ENCODE measurements around the gene KLHDC8A. TPM values are rescaled to one million over a fixed set of nuclear protein-coding genes. Genes with fewer than 3 reads are reported as not detected.

KLHDC8A gene
- total RNA-seq, 2 donors from 2014 or later = 0.38 to 0.53 TPM

GRCh38 chr1:205357567-205357966 lies 845 bp upstream of the KLHDC8A start:
- Mint-ChIP-seq H3K36me3 (ENCODE audit: low read depth) (no peaks in the 10 kb centered on the region), H3K27me3 (ENCODE audit: insufficient read depth) (peaks cover 8% of the 10 kb centered on the region), H3K27ac (no peak overlapping the region), H3K9me3 (no peaks in the 10 kb centered on the region), H3K4me1 (peaks cover 19% of the 10 kb centered on the region), H3K4me3 (no peak overlapping the region)
- Histone ChIP-seq H3K9me3 (ENCODE audit: control insufficient read depth, low read length) (no peaks in the 10 kb centered on the region), H3K9ac (ENCODE audit: extremely low read depth, low read length, poor library complexity, severe bottlenecking) (no peak overlapping the region), H3K27me3 (ENCODE audit: control insufficient read depth, insufficient read depth, low read length, poor library complexity, severe bottlenecking) (no peaks in the 10 kb centered on the region), H3K27ac (ENCODE audit: low read depth, low read length) (no peak overlapping the region), H3K4me3 (ENCODE audit: low read length) (no peak overlapping the region), H3K4me1 (ENCODE audit: control insufficient read depth, insufficient read depth, low read length) (peaks cover 6% of the 10 kb centered on the region), H3K36me3 (ENCODE audit: control insufficient read depth, insufficient read depth, low read length) (no peaks in the 10 kb centered on the region)
- no peak for DNase-seq
- TF ChIP-seq, protein P1, sequence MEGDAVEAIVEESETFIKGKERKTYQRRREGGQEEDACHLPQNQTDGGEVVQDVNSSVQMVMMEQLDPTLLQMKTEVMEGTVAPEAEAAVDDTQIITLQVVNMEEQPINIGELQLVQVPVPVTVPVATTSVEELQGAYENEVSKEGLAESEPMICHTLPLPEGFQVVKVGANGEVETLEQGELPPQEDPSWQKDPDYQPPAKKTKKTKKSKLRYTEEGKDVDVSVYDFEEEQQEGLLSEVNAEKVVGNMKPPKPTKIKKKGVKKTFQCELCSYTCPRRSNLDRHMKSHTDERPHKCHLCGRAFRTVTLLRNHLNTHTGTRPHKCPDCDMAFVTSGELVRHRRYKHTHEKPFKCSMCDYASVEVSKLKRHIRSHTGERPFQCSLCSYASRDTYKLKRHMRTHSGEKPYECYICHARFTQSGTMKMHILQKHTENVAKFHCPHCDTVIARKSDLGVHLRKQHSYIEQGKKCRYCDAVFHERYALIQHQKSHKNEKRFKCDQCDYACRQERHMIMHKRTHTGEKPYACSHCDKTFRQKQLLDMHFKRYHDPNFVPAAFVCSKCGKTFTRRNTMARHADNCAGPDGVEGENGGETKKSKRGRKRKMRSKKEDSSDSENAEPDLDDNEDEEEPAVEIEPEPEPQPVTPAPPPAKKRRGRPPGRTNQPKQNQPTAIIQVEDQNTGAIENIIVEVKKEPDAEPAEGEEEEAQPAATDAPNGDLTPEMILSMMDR (conservative IDR thresholded peaks at IDR 0.05) = no peak
- WGBS, 2 experiments (ENCODE audit: insufficient coverage in 1 of 2, insufficient read length in 1 of 2) = 85 to 93% methylated on average over 2 to 3 of the region's 3 CpGs

DNA sequence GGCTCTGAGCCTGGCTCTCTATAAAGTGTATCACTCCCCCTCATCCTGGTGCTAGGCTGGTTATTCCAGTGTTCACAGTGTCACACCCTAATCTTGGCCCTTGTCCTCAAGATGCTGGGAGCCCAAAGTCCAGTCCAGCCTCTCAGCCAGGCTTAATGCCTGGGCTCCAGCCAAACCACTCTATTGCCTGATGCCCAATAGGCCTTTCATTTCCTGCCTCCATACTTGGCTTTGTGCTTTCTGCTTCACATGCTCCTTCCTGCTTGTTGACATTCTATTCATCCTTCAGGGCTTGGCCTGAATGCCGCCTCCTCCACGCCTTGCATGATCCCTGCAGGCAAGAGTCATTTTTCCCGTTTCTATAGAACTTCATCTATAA lies 1.7 kb downstream of the KLHDC8A start:
- DNase-seq = no peak
- Histone ChIP-seq H3K4me1 (ENCODE audit: control insufficient read depth, insufficient read depth, low read length) (peaks cover 14% of the 10 kb centered on the region), H3K27me3 (ENCODE audit: control insufficient read depth, insufficient read depth, low read length, poor library complexity, severe bottlenecking) (no peaks in the 10 kb centered on the region), H3K4me3 (ENCODE audit: low read length) (no peak overlapping the region), H3K9ac (ENCODE audit: extremely low read depth, low read length, poor library complexity, severe bottlenecking) (no peak overlapping the region), H3K36me3 (ENCODE audit: control insufficient read depth, insufficient read depth, low read length) (no peaks in the 10 kb centered on the region), H3K9me3 (ENCODE audit: control insufficient read depth, low read length) (no peaks in the 10 kb centered on the region), H3K27ac (ENCODE audit: low read depth, low read length) (no peak overlapping the region)
- Mint-ChIP-seq H3K9me3 (no peaks in the 10 kb centered on the region), H3K27me3 (ENCODE audit: insufficient read depth) (peaks cover 10% of the 10 kb centered on the region), H3K4me1 (peaks cover 34% of the 10 kb centered on the region), H3K4me3 (no peak overlapping the region), H3K27ac (no peak overlapping the region), H3K36me3 (ENCODE audit: low read depth) (no peaks in the 10 kb centered on the region)
- WGBS, 2 experiments (ENCODE audit: insufficient coverage in 1 of 2, insufficient read length in 1 of 2) = 92 to 100% methylated on average over 2 to 3 of the region's 3 CpGs
- TF ChIP-seq, protein P1 (conservative IDR thresholded peaks at IDR 0.05) = no peak

- no peak overlapping the region for H3K27ac Mint-ChIP-seq
- Histone ChIP-seq H3K36me3 (ENCODE audit: control insufficient read depth, insufficient read depth, low read length) (no peaks in the 10 kb centered on the region), H3K4me1 (ENCODE audit: control insufficient read depth, insufficient read depth, low read length) (peaks cover 11% of the 10 kb centered on the region), H3K4me3 (ENCODE audit: low read length) (no peak overlapping the region), H3K9ac (ENCODE audit: extremely low read depth, low read length, poor library complexity, severe bottlenecking) (no peak overlapping the region), H3K27me3 (ENCODE audit: control insufficient read depth, insufficient read depth, low read length, poor library complexity, severe bottlenecking) (no peaks in the 10 kb centered on the region), H3K27ac (ENCODE audit: low read depth, low read length) (no peak overlapping the region), H3K9me3 (ENCODE audit: control insufficient read depth, low read length) (no peaks in the 10 kb centered on the region)
- no peaks in the 10 kb centered on the region for H3K9me3 Mint-ChIP-seq
- H3K4me1 Mint-ChIP-seq = peaks cover 34% of the 10 kb centered on the region
- H3K4me3 Mint-ChIP-seq = no peak overlapping the region
- TF ChIP-seq, protein P1 (conservative IDR thresholded peaks at IDR 0.05) = peak; percentile 93
- peak; percentile 86 for DNase-seq
- peaks cover 10% of the 10 kb centered on the region for H3K27me3 Mint-ChIP-seq (ENCODE audit: insufficient read depth)
- no peaks in the 10 kb centered on the region for H3K36me3 Mint-ChIP-seq (ENCODE audit: low read depth)
- WGBS, 2 experiments (ENCODE audit: insufficient coverage in 1 of 2, insufficient read length in 1 of 2) = 33 to 37% methylated on average over 3 to 5 of the region's 5 CpGs
Measured at GRCh38 chr1:205354259-205355074, 2.3 kb downstream of the KLHDC8A start.
